ENCODE results near the gene PLEKHM1.
"Not testable (repeated sequence)": the region's sequence is repeated elsewhere in the genome, so short reads cannot be mapped to it uniquely, and the experiment has no call there.

The PLEKHM1 gene

GRCh38 chr17:45461524-45462327 lies 28.8 kb downstream of the PLEKHM1 start:
- not testable (repeated sequence) for DNase-seq (ENCODE audit: low spot score)

DNA sequence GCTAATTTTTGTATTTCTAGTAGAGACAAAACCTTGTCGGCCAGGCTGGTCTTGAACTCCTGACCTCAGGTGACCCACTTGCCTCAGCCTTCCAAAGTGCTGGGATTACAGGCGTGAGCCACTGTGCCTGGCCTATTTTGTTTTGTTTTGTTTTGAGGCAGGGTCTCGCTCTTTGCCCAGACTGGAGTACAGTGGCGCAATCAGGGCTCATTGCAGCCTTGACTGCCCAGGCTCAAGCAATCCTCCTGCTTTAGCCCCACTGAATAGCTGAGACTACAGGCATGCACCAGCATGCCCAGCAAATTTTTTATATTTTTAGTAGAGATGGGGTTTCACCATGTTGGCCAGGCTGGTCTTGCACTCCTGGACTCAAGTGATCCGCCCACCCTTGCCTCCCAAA lies 30.1 kb downstream of the PLEKHM1 start:
- DNase-seq (ENCODE audit: low spot score) = not testable (repeated sequence)

DNA sequence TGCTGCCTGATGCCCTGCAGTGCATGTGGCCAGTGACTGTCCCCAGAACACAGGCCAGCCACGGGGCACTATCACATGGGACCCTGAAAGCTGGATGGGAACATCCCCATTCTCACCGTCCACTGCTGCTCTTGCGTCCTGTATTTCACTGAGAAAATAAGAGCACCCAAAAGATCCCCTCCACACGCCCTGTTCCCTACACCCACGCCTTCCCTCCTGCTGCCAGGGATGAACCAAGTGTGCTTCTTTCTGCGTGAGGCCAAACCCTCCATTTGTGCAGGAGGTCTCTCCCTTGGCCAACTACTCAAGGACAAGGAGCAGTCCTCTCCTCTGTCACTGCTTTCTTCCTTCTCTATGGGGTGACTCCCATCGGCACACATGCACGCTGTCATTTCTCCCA lies 36.2 kb downstream of the PLEKHM1 start:
- DNase-seq (ENCODE audit: low spot score) = not testable (repeated sequence)

- not testable (repeated sequence) for DNase-seq (ENCODE audit: low spot score)
Observed at GRCh38 chr17:45453731-45454130, 36.8 kb downstream of the PLEKHM1 start.

GRCh38 chr17:45453225-45453534 lies 37.3 kb downstream of the PLEKHM1 start:
- DNase-seq (ENCODE audit: low spot score) = not testable (repeated sequence)

DNA sequence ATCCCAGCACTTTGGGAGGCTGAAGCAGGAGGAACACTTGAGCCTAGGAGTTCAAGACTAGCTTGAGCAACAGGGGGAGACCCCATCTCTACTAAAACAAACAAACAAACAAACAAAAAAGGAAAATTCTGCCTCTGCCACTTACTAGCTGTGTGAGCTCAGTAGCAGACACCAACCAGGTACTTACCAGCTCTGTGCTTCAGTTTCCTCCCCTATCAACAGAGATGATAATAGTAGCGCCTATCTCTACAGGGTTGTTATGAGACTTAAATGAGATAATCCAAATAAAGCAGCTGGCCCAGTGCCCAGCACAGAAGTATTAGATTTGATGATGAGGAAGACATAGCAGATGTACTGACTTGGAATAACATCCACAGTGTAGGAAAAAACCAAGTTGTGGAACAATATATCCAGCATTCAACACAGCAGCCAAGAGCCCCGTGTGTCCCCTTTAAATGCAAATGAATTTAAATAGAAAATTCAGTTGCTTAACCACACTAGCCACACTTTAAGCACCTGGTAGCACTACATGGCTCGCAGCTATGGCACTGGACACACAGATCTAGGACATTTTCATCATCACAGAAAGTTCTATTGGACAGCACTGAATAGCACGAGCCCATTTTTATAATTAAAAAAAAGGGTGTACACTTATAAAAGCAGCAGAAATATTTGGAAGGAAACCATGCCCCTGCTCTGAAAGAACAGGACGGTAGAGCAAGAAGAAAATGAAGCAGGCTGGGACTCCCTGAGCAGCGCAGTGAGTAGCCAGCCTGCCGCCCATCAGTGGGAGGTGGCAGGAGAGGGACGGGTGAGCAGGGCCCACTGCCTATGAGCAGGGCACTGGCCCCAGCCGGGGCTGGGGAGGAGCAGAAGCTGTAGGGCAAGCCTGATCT lies 37.9 kb downstream of the PLEKHM1 start:
- not testable (repeated sequence) for DNase-seq (ENCODE audit: low spot score)

DNA sequence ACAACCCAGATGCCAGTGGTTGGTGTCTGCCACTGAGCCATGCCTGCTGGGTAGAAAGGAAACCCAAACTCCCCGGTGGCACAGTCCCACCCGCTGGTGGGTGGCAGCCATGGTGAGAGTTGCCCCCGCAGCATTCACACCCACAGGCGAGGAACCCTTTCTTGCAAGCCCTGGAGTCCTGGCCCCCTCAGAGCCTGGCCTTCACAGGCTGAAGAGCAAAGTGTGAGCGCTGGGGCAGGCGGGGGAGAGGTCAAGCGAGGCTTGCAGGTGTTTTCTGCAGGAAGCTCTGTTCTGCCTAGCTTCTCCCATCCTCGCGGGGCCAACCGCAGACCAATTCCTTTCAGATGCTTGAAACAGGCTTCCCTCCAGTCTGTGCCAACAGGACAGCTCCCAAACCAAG lies 38.9 kb downstream of the PLEKHM1 start:
- not testable (repeated sequence) for DNase-seq (ENCODE audit: low spot score)

GRCh38 chr17:45451131-45451530 lies 39.4 kb downstream of the PLEKHM1 start:
- no peak for DNase-seq (ENCODE audit: low spot score)

GRCh38 chr17:45449708-45450329 lies 40.7 kb downstream of the PLEKHM1 start:
- DNase-seq (ENCODE audit: low spot score) = not testable (repeated sequence)

GRCh38 chr17:45449260-45449659 lies 41.3 kb downstream of the PLEKHM1 start:
- DNase-seq (ENCODE audit: low spot score) = not testable (repeated sequence)

- not testable (repeated sequence) for DNase-seq (ENCODE audit: low spot score)
Observed at GRCh38 chr17:45448483-45448882, 42.0 kb downstream of the PLEKHM1 start.

GRCh38 chr17:45448066-45448465 lies 42.5 kb downstream of the PLEKHM1 start:
- not testable (repeated sequence) for DNase-seq (ENCODE audit: low spot score)

DNA sequence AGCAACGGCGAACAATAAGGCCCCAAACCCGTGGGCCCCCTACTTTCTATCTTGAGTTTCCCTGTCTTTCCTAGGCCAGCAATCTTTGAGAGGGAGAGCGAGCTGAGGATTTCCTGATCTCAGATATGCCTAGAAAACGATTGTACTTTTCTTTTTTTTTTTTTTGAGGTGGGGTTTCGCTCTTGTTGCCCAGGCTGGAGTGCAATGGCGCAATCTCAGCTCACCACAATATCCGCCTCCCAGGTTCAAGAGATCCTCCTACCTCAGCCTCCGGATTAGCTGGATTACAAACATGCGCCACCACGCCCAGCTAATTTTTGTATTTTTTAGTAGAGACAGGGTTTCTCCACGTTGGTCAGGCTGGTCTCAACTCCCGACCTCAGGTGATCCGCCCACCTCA lies 42.9 kb downstream of the PLEKHM1 start:
- not testable (repeated sequence) for DNase-seq (ENCODE audit: low spot score)

GRCh38 chr17:45446872-45447625 lies 43.5 kb downstream of the PLEKHM1 start:
- not testable (repeated sequence) for DNase-seq (ENCODE audit: low spot score)

DNA sequence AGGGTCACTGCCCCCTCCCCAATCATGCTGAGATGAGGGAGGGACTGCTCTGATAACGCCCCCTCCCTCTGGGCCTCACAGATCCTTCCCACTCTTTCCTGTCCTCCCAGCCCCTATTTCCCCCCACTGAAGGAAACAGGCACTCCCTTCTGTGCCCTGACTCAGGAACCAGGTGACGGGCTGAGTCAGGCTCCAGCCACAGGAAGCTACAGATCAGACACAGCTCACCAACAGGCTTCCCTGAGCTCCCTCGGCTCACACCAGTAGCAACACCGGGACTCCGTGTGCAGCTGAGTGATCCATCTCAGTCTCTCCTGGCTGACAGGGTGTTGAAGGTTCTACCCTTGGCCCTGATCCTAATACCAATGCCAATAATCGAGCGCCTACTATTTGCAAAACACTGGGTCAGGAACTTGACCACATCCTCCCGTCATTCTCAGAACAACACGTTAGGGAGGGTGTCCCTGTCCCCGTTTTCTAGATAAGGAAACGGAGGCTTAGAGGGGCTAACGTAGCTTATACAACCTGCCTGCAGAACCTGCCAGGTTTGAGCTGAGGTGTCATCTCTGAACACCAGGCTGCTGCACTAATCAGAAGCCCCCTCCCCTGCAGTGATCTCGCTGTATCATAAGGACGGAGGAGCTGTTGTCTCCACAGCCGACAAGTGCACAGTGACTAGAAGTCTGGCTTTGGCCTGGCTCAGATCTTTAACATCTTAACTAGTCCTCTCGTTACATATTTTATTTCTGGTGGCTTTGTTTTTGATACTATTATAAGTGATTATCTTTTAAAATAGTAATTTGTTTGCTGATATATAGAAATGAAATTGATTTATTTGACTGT lies 44.4 kb downstream of the PLEKHM1 start:
- not testable (repeated sequence) for DNase-seq (ENCODE audit: low spot score)

DNA sequence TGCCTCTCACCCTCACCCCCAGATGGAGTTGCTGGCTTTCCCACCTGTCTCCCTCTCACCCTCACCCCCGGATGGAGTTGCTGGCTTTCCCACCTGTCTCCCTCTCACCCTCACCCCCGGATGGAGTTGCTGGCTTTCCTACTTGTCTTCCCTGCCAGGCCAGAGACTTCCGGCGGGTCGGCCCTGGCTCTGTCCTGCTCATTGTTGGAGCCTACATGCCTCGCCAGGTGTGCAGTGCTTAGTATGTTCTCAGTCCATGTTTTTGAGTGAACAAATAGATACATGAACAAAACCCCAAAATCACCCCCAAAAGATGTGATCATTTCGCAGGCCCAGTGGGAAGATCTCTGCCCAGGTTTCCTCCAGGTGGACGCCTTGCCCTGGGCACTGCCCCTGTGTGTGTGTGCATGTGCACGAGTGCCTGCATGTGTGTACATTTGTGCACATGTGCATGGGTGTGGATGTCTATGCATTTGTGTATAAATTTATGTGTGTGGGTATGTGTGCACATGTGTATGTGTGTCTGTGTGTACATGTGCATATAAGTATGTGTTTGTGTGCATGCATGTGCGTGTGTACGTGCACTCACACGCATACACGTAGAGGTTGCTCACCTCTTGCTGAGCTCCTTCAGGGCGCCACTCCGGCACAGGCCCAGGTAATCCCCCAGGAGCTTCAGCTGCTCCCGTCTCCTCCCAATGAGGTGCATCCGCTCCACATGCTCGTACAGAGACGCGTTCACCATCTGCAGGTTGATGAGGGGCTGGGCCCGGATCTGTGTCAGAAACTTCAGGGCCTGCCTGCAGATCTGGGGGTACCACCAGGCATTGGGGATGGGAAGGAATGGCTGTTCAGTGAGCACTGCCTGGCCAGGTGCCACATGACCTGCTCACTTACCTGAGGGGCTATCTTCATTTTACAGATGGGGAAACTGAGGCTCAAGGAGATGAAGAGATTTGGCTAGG lies 45.4 kb downstream of the PLEKHM1 start:
- DNase-seq (ENCODE audit: low spot score) = not testable (repeated sequence)

DNA sequence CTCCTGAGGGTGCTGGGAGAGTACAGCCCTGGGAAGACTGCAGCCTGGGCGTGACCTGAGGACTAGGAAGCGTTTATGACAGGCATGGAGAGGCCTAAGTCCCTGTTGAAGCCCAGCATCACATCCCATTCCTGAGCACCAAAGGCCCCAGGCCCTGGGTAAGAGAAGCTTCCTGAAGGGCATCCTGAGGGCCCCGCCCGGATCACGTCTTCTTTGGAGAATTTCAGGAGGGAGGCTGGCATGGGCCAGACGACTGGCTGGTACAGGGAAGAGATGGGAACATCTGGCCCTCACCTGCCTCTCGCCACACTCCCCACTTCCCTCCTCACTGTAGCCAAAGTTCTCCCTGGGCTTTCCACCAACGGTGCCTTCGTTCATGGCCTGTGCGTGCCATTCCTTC lies 46.2 kb downstream of the PLEKHM1 start:
- not testable (repeated sequence) for DNase-seq (ENCODE audit: low spot score)

GRCh38 chr17:45443371-45444260 lies 46.9 kb downstream of the PLEKHM1 start:
- not testable (repeated sequence) for DNase-seq (ENCODE audit: low spot score)
